HepG2 (cell line): ENCODE data around the gene SHISA5. TPM values are rescaled to one million over a fixed set of nuclear protein-coding genes. Genes with fewer than 3 reads are reported as not detected.
A peak's percentile ranks its signal among the peaks of the same experiment; 100 is the strongest.

Experiments
- AFF4 ChIP-seq: sonication (generic); formaldehyde crosslinking; IDR thresholded peaks from 2 replicates; pipeline ENCODE4 v1.4.0; 2020; ENCODE audit warnings: missing genetic modification reagents
- ATF2 ChIP-seq: sonication (generic); formaldehyde crosslinking; IDR thresholded peaks from 2 replicates; pipeline ENCODE4 v1.4.0; 2020; ENCODE audit warnings: missing genetic modification reagents
- HOXA3 ChIP-seq: sonication (generic); formaldehyde crosslinking; IDR thresholded peaks from 2 replicates; pipeline ENCODE4 v1.5.0; 2020; ENCODE audit warnings: missing genetic modification reagents
- HOXA5 ChIP-seq: sonication (generic); formaldehyde crosslinking; IDR thresholded peaks from 2 replicates; pipeline ENCODE4 v1.4.0; 2020; ENCODE audit warnings: missing genetic modification reagents
- JUND ChIP-seq: sonication (generic); formaldehyde crosslinking; IDR thresholded peaks from 2 replicates; pipeline ENCODE4 v1.8.0; 2022; ENCODE audit warnings: mild to moderate bottlenecking, missing genetic modification reagents
- MIER3 ChIP-seq: IDR thresholded peaks from 2 replicates; pipeline ENCODE4 v1.6.1; 2016; ENCODE audit warnings: missing compliant biosample characterization, borderline replicate concordance
- NCOR1 ChIP-seq: fragments of 200-600 bp; sonication (generic); IDR thresholded peaks from 2 replicates; pipeline ENCODE4 v1.7.0; 2017; ENCODE audit warnings: antibody characterized with exemption, low read length, borderline replicate concordance
- NR2F6 ChIP-seq, 2 experiments: IDR thresholded peaks; 2 replicates each; pipeline ENCODE4 v1.6.1; 2016; ENCODE audit warnings: antibody characterized with exemption in 1 of 2, mild to moderate bottlenecking in 1 of 2
- RBAK ChIP-seq: sonication (generic); formaldehyde crosslinking; IDR thresholded peaks from 2 replicates; pipeline ENCODE4 v1.5.1; 2020; ENCODE audit warnings: mild to moderate bottlenecking, missing genetic modification reagents
- TCF7 ChIP-seq: sonication (generic); IDR thresholded peaks from 2 replicates; pipeline ENCODE4 v1.6.1; 2016; ENCODE audit warnings: antibody characterized with exemption, low read depth
- ZBTB2 ChIP-seq: sonication (generic); formaldehyde crosslinking; IDR thresholded peaks from 2 replicates; pipeline ENCODE4 v1.8.0; 2022; ENCODE audit warnings: low read depth, missing genetic modification reagents
- ZFP41 ChIP-seq: sonication (generic); formaldehyde crosslinking; IDR thresholded peaks from 2 replicates; pipeline ENCODE4 v1.4.0; 2020; ENCODE audit warnings: mild to moderate bottlenecking, missing genetic modification reagents, borderline replicate concordance
- ZNF34 ChIP-seq: sonication (generic); formaldehyde crosslinking; IDR thresholded peaks from 2 replicates; pipeline ENCODE4 v1.4.0; 2020; ENCODE audit warnings: mild to moderate bottlenecking, missing genetic modification reagents, borderline replicate concordance
- ZNF383 ChIP-seq: sonication (generic); formaldehyde crosslinking; IDR thresholded peaks from 2 replicates; pipeline ENCODE4 v1.4.0; 2020; ENCODE audit warnings: missing genetic modification reagents, mild to moderate bottlenecking, borderline replicate concordance
- ZNF564 ChIP-seq: sonication (generic); formaldehyde crosslinking; IDR thresholded peaks from 2 replicates; pipeline ENCODE4 v1.8.1; 2023; ENCODE audit warnings: mild to moderate bottlenecking, missing genetic modification reagents
- ZNF577 ChIP-seq: sonication (generic); formaldehyde crosslinking; IDR thresholded peaks from 2 replicates; pipeline ENCODE4 v1.4.0; 2020; ENCODE audit warnings: mild to moderate bottlenecking, low read depth, missing genetic modification reagents, borderline replicate concordance
- ZNF776 ChIP-seq: sonication (generic); formaldehyde crosslinking; IDR thresholded peaks from 2 replicates; pipeline ENCODE4 v1.4.0; 2020; ENCODE audit warnings: mild to moderate bottlenecking, missing genetic modification reagents
- ZNF878 ChIP-seq: sonication (generic); formaldehyde crosslinking; IDR thresholded peaks from 2 replicates; pipeline ENCODE4 v1.8.1; 2023; ENCODE audit warnings: mild to moderate bottlenecking, missing genetic modification reagents, moderate library complexity
- ZSCAN25 ChIP-seq: sonication (generic); formaldehyde crosslinking; IDR thresholded peaks from 2 replicates; pipeline ENCODE4 v1.8.0; 2022; ENCODE audit warnings: mild to moderate bottlenecking, missing genetic modification reagents
- polyA plus RNA-seq, 8 experiments: library from polyadenylated mRNA; depleted of rRNA in 3 of 8; stranded (reverse) in 7 of 8; unstranded in 1 of 8; fragments of >200 nt; fragmentation: Illumina TruSeq in 4 of 8; extraction: Trizol in 4 of 8; gene quantifications; 2 replicates each; pipeline versions ENCODE4 v1.2.1 to v1.2.3, GENCODE V29; 2011 to 2016; ENCODE audit warnings: low read depth in 4 of 8, missing spikeins in 1 of 8, mixed read lengths in 1 of 8; ENCODE audit not compliant: insufficient read depth in 1 of 8
- total RNA-seq, 5 experiments: library from RNA; depleted of rRNA; stranded (reverse); fragments of >200 nt; fragmentation: Illumina TruSeq; extraction: Trizol; gene quantifications; 2 replicates each; pipeline ENCODE4 v1.2.3, GENCODE V29; 2016; ENCODE audit warnings: low read depth in 1 of 5
- TF ChIP-seq, protein P1 (sequence below): sonication (generic); formaldehyde crosslinking; IDR thresholded peaks from 2 replicates; pipeline ENCODE4 v1.4.0; 2020; ENCODE audit warnings: missing genetic modification reagents
- TF ChIP-seq, protein P2 (sequence below): sonication (generic); formaldehyde crosslinking; IDR thresholded peaks from 2 replicates; pipeline ENCODE4 v1.5.1; 2020; ENCODE audit warnings: mild to moderate bottlenecking, moderate library complexity, missing genetic modification reagents

SHISA5 gene
- total and polyA plus RNA-seq, 2 of the 13 experiments (the other 11 are each of a cell fraction or from before 2014, with no cell fraction given), result 75.8 to 91.4 TPM

DNA sequence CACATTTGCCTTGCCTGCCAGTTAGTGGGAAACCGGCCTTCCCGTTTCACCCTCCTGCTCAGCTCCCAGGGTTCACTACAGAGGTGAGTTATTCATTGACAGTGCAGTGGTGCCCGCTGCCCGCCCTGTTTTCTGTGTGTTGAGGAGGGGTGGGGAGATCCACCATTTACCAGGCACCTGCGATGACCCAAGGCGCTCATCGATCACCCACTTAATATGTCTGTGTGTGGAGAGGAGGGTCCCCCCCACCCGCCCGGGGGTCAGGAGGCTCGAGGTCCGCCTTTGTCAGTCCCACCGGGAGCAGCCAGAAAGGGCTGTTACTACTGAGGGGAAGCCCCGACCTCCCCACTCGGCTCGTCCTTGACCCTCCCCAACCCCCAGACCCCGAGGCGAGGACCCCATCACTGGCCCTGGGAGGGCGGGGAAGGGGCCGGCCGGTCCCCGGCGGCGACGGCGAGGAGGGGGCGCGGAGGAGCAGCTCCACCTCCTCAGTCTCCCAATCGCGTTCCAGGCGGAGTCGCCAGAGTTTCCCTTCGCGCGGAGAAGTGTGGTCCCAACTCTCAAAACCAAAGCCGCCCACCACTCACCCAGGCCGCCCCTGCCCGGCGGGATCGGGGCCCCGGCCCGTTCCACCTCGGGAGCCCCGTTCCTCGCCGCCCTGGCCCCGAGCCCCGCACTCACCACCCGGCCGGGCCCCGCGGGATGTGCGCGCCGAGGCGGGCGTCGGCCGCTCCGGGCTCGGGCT is 75.2 kb downstream of the SHISA5 start (continued):
- TF ChIP-seq AFF4 (CRISPR knock-in tag) (no peak), ZNF878 (CRISPR knock-in tag) (peak; percentile 65; the same call in 1 of the 2 replicates), ZSCAN25 (CRISPR knock-in tag) (peak; percentile 95), RBAK (no peak), ZNF564 (CRISPR knock-in tag) (peak; percentile 78), HOXA3 (CRISPR knock-in tag) (peak; percentile 74; the same call in 1 of the 2 replicates), NR2F6 (IDR thresholded peaks at IDR 0.05) (peak; percentile 77), NR2F6 (CRISPR knock-in tag; IDR thresholded peaks at IDR 0.05) (peak; percentile 72), HOXA5 (CRISPR knock-in tag) (no peak), MIER3 (peak; percentile 61; the same call in 1 of the 2 replicates), ZFP41 (no peak), ZBTB2 (CRISPR knock-in tag) (0 out of 2 replicates have a peak, but pooled peaks have one; percentile 27), ZNF34 (CRISPR knock-in tag) (no peak), TCF7 (no peak), JUND (CRISPR knock-in tag) (no peak), ZNF383 (CRISPR knock-in tag) (no peak), ZNF776 (CRISPR knock-in tag) (no peak), NCOR1 (no peak; the same call in 1 of the 2 replicates), ATF2 (CRISPR knock-in tag) (no peak), ZNF577 (no peak)
- TF ChIP-seq, protein P1, sequence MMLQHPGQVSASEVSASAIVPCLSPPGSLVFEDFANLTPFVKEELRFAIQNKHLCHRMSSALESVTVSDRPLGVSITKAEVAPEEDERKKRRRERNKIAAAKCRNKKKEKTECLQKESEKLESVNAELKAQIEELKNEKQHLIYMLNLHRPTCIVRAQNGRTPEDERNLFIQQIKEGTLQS (CRISPR knock-in tag), result no peak
- TF ChIP-seq, protein P2, sequence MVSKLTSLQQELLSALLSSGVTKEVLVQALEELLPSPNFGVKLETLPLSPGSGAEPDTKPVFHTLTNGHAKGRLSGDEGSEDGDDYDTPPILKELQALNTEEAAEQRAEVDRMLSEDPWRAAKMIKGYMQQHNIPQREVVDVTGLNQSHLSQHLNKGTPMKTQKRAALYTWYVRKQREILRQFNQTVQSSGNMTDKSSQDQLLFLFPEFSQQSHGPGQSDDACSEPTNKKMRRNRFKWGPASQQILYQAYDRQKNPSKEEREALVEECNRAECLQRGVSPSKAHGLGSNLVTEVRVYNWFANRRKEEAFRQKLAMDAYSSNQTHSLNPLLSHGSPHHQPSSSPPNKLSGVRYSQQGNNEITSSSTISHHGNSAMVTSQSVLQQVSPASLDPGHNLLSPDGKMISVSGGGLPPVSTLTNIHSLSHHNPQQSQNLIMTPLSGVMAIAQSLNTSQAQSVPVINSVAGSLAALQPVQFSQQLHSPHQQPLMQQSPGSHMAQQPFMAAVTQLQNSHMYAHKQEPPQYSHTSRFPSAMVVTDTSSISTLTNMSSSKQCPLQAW (CRISPR knock-in tag), result peak; percentile 89
